ENCODE data around the gene WIPI1.

WIPI1 gene

DNA sequence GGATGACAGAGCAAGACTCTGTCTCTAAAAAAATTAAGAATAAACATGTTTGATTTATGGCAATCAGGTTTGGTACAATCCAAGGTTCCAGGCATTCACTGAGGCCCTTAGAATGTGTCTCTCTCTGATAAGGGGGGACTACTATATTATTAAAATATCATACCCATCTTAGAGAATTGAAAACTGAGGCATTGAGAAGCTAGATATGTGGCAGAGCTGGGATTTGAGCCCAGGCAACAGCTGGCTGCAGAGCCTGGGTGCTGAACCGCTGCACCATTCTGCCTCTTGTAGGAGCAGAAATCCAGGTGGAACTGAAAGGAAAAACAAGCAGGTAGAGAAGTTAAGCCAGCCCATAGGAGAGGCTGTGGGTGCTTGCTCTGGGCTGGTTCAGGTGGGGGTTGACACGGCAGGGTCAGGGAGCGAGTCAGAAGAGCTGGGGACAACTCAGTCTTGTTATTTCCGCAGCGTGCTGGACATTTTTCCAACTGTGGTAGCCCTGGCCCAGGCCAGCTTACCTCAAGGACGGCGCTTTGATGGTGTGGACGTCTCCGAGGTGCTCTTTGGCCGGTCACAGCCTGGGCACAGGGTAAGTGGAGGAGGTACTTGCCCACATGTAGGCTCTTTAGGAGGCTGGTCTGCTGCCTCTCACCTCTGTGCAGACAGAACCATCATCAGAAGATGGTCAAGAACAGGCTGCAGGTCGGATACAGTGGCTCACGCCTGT lies 62.5 kb downstream of the WIPI1 start:
- Mint-ChIP-seq H3K36me3 (peaks cover 15% of the 10 kb centered on the region), H3K9me3 (peaks cover 3% of the 10 kb centered on the region), H3K27ac (no peak overlapping the region), H3K4me3 (no peak overlapping the region), H3K4me1 (peaks cover 8% of the 10 kb centered on the region), H3K27me3 (no peaks in the 10 kb centered on the region)
- ATAC-seq: no peak

DNA sequence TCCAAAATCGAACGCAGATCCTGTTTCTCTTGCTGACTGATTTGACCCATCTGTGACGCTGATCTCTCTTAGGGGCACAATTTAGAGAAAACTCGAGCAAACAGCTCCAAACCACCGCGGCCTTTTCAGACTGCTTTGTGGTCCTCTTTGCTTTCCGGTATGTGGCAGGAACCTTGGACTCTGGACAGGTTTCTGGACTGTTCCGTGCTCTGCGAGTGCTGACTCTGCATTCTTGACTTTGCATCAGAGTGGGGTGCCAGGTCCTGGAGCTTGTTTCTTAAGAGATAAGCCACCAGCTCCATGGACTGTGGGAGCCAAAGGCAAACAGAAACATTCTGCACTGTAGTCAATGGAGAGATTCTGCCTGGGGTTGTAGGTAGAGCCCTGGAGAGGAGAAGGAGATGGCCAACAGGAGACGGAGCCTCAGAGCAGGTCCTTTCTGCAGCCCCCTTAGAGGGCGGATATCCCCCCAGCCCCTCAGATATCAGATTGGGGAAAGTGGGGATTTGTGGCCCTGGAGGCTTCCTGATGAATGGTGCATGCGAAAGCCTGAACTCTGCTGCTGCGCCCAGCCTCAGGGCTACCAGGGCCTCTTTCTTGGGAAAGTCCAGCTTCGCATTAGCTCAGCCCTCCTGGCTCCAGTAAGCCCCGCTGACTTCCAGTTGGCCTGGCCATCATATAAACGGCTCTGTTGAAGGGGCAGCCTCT lies 65.6 kb downstream of the WIPI1 start:
- H3K27me3 Mint-ChIP-seq: no peaks in the 10 kb centered on the region
- no peaks in the 10 kb centered on the region for H3K4me1 Mint-ChIP-seq
- peaks cover 3% of the 10 kb centered on the region for H3K9me3 Mint-ChIP-seq
- H3K27ac Mint-ChIP-seq: no peak overlapping the region
- ATAC-seq: no peak
- no peak overlapping the region for H3K4me3 Mint-ChIP-seq
- H3K36me3 Mint-ChIP-seq: peaks cover 15% of the 10 kb centered on the region

DNA sequence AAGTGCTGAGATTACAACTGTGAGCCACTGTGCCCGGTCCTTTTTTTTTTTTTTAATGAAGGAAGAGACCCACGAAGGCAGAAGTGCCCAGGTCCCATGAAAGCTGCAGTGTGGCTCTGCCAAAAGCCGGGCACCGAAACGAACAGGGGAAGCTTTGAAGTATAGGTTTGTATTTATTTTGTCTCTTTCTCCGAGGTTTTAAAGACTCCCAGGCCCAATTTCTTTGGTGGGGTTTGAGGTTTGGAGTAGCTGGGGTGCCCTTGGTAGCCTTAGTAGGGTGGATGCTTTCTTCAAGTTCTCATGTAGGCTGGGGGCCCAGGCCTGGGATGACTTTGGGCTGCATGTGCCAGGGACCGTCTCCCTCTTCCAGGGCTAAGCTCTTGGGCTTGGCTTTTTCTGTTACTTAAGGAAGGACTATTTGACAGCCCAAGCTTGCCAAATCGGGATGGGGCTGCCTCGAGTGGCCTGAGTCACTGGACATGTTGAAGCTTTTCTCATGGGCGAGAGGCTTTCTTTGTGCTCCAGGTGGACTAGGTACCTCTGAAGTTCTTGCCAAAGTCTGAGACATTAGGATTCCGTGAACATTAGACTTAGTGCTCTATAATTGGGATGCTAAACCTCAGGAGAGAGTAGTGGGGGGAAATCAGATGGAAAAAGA lies 66.3 kb downstream of the WIPI1 start:
- Mint-ChIP-seq H3K27me3 (no peaks in the 10 kb centered on the region), H3K4me1 (no peaks in the 10 kb centered on the region), H3K36me3 (peaks cover 10% of the 10 kb centered on the region), H3K4me3 (no peak overlapping the region), H3K9me3 (peaks cover 3% of the 10 kb centered on the region), H3K27ac (no peak overlapping the region)
- no peak for ATAC-seq

DNA sequence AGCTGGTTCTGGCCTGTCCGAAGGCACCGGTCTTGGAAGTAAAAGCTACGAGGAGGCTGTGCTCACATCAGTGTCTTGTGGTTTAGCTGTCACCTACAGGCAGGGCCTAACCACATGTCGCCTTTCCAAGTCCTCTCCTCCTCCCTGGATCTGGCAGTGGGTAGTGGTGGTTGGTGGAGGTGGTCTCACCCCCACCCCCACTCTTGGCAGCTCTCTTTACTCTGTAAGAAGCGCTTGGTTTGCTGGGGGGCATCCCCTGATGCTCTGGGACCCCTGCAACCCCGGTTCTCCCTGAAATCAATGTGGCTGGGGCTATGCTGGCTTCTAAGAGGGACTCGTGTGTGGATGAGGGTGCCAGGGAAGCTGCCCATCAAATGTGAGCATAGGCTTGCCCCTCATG lies 68.3 kb downstream of the WIPI1 start:
- H3K4me1 Mint-ChIP-seq: no peaks in the 10 kb centered on the region
- H3K27me3 Mint-ChIP-seq: no peaks in the 10 kb centered on the region
- no peak for ATAC-seq
- no peak overlapping the region for H3K27ac Mint-ChIP-seq
- no peaks in the 10 kb centered on the region for H3K9me3 Mint-ChIP-seq
- no peaks in the 10 kb centered on the region for H3K36me3 Mint-ChIP-seq
- no peak overlapping the region for H3K4me3 Mint-ChIP-seq

DNA sequence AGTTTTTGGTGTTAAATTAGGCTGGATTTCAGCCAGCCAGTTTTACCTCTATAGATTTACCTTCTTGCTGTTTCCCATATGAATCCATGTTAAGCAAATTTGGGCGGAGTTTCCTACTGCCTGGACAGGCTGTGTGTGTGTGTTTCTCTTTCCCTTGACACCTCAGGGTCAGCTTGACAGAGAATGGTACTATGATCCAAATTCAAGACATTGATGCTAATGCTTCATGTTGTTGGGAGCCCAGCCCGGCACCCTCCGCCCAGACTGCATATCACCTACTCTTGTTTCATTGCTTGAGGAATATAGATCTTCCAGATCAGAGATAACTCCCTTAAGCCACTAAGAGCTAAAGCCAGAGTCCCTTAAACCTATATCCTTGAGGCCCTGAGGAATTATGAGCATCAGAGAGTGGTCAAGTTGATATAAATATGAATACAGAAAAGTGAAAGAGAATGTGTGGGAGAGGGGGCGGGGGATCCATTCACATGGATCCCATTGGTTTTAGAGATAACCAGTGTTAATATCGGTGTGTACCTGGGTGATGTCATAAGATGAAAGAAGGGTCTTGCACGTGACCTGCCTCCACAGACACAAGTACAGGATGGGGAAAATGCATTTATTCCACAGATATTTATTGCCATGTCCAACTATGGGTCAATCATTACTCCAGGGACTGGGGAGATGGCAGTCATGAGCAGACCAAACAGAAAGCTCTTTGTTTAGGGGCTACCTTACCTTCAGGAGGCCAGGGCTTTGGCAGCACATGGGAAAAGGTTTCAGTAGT lies 69.7 kb downstream of the WIPI1 start:
- no peak overlapping the region for H3K4me3 Mint-ChIP-seq
- no peak overlapping the region for H3K27ac Mint-ChIP-seq
- no peak for ATAC-seq
- H3K36me3 Mint-ChIP-seq: no peaks in the 10 kb centered on the region
- H3K9me3 Mint-ChIP-seq: no peaks in the 10 kb centered on the region
- no peaks in the 10 kb centered on the region for H3K4me1 Mint-ChIP-seq
- no peaks in the 10 kb centered on the region for H3K27me3 Mint-ChIP-seq

DNA sequence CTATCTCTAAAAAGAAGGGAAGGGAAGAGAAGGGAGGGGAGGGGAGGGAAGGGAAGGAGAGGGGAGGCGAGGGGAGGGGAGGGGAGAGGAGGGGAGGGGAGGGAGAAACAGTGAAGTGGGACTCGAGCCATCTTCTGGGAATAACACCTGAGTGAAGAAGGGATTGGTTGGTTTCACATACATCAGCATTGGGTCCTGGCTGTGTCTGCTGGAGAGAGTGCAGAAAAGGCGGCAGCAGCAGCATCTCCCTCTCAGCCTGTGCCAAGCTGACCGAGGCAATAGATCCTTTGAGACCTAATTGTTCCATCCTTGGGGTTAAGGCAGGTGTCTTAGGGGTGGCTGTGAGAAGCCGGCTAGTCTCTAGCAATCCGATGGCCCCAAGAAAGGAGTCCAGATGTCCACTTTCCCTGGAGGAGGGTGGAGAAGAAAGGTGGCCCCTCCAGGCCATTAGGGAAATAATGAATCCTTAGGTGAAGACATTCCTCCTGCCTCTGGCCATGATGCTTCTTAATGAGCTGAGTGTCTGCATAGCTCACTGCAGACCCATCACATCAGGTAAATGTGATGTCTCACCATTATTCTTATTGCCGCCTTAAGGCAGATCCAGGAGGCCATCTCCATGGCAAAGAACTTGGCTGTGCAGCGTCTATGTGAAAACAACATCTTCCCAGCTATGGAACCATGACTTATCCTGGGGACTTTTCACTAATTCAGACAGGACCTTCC lies 71.6 kb downstream of the WIPI1 start:
- no peak for ATAC-seq
- Mint-ChIP-seq H3K36me3 (no peaks in the 10 kb centered on the region), H3K4me3 (no peak overlapping the region), H3K27ac (no peak overlapping the region), H3K27me3 (no peaks in the 10 kb centered on the region), H3K9me3 (no peaks in the 10 kb centered on the region), H3K4me1 (peaks cover 12% of the 10 kb centered on the region)

GRCh38 chr17:68384941-68385340 lies 72.4 kb downstream of the WIPI1 start:
- peaks cover 12% of the 10 kb centered on the region for H3K4me1 Mint-ChIP-seq
- no peak overlapping the region for H3K27ac Mint-ChIP-seq
- no peak for ATAC-seq
- H3K4me3 Mint-ChIP-seq: no peak overlapping the region
- H3K36me3 Mint-ChIP-seq: peaks cover 4% of the 10 kb centered on the region
- no peaks in the 10 kb centered on the region for H3K9me3 Mint-ChIP-seq
- H3K27me3 Mint-ChIP-seq: no peaks in the 10 kb centered on the region

- no peak overlapping the region for H3K27ac Mint-ChIP-seq
- no peaks in the 10 kb centered on the region for H3K9me3 Mint-ChIP-seq
- no peaks in the 10 kb centered on the region for H3K27me3 Mint-ChIP-seq
Measured at GRCh38 chr17:68384471-68384870, 72.8 kb downstream of the WIPI1 start.

DNA sequence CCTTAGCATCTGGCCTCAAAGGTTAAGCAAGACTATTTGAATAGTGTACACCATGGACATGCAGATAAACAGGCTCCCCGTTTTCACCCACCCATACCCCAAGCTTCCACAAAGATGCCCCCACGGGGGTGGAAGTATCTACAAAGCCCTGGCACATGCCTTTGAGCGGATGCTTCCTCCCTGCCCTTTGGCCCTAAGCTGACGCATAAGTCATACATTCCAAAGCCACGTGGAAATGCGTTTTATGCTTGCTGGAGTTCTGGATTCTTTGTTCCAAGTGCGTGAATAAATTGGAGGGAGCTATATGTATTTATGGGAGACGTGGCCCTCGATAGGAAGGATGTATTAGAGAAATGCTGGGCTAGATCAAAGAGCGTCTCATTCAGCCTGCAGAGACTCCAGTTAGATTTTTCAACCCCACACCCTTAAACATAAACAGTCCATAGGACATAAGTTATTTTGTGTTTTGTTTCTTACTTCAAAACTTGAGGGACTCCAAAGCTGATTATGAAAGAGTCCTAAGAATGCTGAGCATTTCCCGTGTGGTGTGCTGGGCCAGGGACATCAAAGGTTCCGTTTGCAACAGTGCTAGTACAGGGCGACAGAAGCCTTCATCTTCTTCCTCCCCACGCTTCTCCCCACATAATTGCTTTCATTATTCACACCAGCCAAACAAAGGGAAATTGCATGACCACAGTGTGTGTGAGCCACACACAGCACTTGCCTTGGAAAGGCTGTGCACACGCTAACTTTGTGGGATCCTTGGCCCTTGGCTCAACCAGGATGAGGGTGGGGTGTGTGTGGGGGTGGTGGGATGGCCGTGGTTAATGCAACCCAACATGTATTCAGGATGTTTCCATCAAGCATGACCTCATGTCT lies 73.6 kb downstream of the WIPI1 start:
- ATAC-seq: no peak
- no peaks in the 10 kb centered on the region for H3K27me3 Mint-ChIP-seq
- H3K27ac Mint-ChIP-seq: no peak overlapping the region

More at GRCh38 chr17:68384471-68384870, 72.8 kb downstream of the WIPI1 start:
- Mint-ChIP-seq H3K36me3 (peaks cover 7% of the 10 kb centered on the region), H3K4me1 (peaks cover 12% of the 10 kb centered on the region), H3K4me3 (no peak overlapping the region)
- ATAC-seq: no peak

DNA sequence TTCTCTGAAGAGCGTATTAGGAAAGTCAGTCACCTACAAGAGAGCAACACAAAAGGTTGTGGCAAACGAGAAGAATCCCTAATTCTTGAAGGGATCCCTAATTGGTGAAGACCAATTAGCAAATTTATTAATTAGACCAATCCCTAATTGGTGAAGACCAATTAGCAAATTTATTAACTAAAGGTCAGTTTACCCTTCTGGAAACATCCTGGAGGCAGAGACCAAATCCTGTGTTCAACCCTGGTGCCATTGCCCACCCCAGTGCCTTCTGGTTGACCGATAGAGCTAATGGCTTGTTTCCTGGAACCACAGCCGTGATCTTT lies 74.2 kb downstream of the WIPI1 start:
- Mint-ChIP-seq H3K4me1 (peaks cover 12% of the 10 kb centered on the region), H3K9me3 (no peaks in the 10 kb centered on the region), H3K27me3 (no peaks in the 10 kb centered on the region), H3K27ac (no peak overlapping the region), H3K4me3 (no peak overlapping the region), H3K36me3 (peaks cover 13% of the 10 kb centered on the region)
- no peak for ATAC-seq

More for the DNA sequence above, 73.6 kb downstream of the WIPI1 start:
- H3K9me3 Mint-ChIP-seq: no peaks in the 10 kb centered on the region
- H3K4me3 Mint-ChIP-seq: no peak overlapping the region
- H3K36me3 Mint-ChIP-seq: peaks cover 7% of the 10 kb centered on the region
- peaks cover 12% of the 10 kb centered on the region for H3K4me1 Mint-ChIP-seq

DNA sequence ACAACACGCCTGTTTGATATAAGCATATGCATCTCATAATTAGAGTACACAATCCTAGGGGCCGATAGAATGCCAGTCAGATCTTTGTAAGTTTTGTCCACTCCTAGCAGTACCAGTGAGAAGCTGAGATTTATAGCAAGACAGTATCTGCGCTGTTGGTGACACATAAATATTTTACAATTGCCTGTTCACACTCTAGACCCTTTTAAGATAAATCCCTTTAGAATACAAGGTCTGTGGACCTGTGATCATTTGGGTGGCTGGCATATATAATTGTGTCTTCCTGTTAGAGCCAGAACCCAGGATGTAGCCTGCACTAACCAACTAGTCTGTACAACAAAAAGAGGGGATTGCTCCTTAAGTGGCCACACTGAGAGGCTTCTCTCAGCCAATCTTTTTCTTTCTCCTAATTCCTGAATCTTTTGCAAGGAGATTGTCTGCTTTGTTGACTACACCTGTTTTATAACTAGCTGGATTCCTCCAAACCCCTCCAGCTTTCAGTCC lies 74.7 kb downstream of the WIPI1 start:
- Mint-ChIP-seq H3K36me3 (peaks cover 17% of the 10 kb centered on the region), H3K27ac (no peak overlapping the region), H3K4me1 (peaks cover 12% of the 10 kb centered on the region), H3K4me3 (no peak overlapping the region), H3K9me3 (no peaks in the 10 kb centered on the region), H3K27me3 (no peaks in the 10 kb centered on the region)
- no peak for ATAC-seq

DNA sequence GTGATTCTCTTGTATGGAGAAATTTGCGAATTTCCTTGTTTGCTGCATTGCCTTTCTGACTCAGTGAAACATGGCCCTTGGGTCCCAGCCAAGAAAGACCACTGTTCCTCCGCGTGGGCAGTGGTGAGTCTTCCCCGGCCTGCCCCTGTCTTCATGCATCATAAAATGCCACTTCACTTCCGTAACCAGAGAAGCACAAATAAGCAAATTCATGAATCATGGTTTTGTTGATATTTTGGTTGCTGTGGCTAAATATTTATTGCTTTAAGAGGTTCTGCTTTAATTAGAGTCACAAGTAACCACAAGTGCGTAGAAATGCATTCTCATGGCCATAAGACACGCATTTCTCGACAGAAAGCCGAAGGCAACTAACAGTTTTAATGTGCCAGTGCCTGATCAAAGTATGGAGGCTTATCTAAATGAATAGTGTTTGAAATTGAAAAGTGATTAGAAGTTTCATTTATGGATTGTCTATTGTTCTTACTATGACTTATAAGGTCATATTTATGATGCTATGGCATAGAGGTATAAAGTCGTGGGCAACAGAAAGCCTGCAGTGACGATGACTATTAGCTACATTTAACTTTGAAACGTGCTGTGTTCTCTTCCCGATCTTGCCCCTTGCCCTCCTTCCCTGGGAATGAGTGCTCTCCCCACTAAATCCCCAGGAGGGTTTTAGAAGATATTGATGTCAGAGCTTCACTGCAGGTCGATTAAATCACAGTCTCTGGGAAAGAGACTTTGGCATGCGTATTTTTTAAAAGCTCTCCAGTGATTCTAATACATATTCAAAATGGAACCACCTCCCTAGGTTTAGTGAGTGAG lies 76.0 kb downstream of the WIPI1 start:
- Mint-ChIP-seq H3K27ac (peak overlapping the region; percentile 24), H3K36me3 (peaks cover 17% of the 10 kb centered on the region), H3K9me3 (no peaks in the 10 kb centered on the region), H3K27me3 (no peaks in the 10 kb centered on the region), H3K4me1 (peaks cover 12% of the 10 kb centered on the region), H3K4me3 (no peak overlapping the region)
- ATAC-seq: peak; percentile 56
